ENCODE data around the gene HK1. TPM values are rescaled to one million over a fixed set of nuclear protein-coding genes. Genes with fewer than 3 reads are reported as not detected.

The HK1 gene
- total and polyA plus RNA-seq, 11 donors, result 83.0 to 310 (median 227) TPM

GRCh38 chr10:69379800-69380199, 101.5 kb downstream of the HK1 start:
- ATAC-seq (no peak), DNase-seq (peak in 2 of 5 donors; percentile 25 to 29)
- Histone ChIP-seq H3K9me3 (no peaks in the 10 kb centered on the region), H3K36me3 (peaks cover 4 to 99% (median 69%) of the 10 kb centered on the region in 9 donors), H3K4me3 (no peak overlapping the region), H3K4me1 (peaks cover 0 to 66% (median 40%) of the 10 kb centered on the region in 12 donors), H3K27ac (no peak overlapping the region), H3K27me3 (no peaks in the 10 kb centered on the region)
- 88 to 95% (median 92%) methylated on average over 16 of the region's 16 CpGs for WGBS, 4 donors
- intact Hi-C loops (cut with DNase I), result loop anchor here in 6 of 10 donors (5.0 kb wide), 3 partner anchors 42 to 62 kb away; no protein-coding TSS in a partner anchor
- TF ChIP-seq CTCF (IDR thresholded peaks at IDR 0.05) (no peak), POLR2A (IDR thresholded peaks at IDR 0.05) (no peak)

- Histone ChIP-seq H3K27me3 (no peaks in the 10 kb centered on the region), H3K9me3 (no peaks in the 10 kb centered on the region), H3K4me1 (peaks cover 0 to 38% (median 15%) of the 10 kb centered on the region in 12 donors), H3K4me3 (no peak overlapping the region), H3K36me3 (peaks cover 11 to 99% (median 89%) of the 10 kb centered on the region in 9 donors), H3K27ac (no peak overlapping the region)
- intact Hi-C loops (cut with DNase I), result no loop called here
- TF ChIP-seq CTCF (IDR thresholded peaks at IDR 0.05), result no peak
- TF ChIP-seq POLR2A (IDR thresholded peaks at IDR 0.05), result no peak
- ATAC-seq (peak in 2 of 4 donors; percentile 13 to 19), DNase-seq (peak in 2 of 5 donors; percentile 19 to 57)
- 71 to 81% (median 79%) methylated on average over 26 of the region's 26 CpGs for WGBS, 4 donors
Observed at GRCh38 chr10:69382382-69383117, 104.3 kb downstream of the HK1 start.

- ATAC-seq (peak; percentile 59 to 87 (median 78)), DNase-seq (peak; percentile 43 to 75 (median 65))
- intact Hi-C loops (cut with DNase I), result no loop called here
Observed at GRCh38 chr10:69383558-69383957, 105.3 kb downstream of the HK1 start.

More at GRCh38 chr10:69383558-69383957, 105.3 kb downstream of the HK1 start:
- H3K27me3 ChIP-seq, result no peaks in the 10 kb centered on the region
- peak overlapping the region in 5 of 12 donors; percentile 1 to 20 (median 15) for H3K27ac ChIP-seq
- H3K4me3 ChIP-seq, result no peak overlapping the region
- H3K9me3 ChIP-seq, result no peaks in the 10 kb centered on the region
- TF ChIP-seq POLR2A (IDR thresholded peaks at IDR 0.05) (no peak), CTCF (IDR thresholded peaks at IDR 0.05) (peak in 5 of 12 donors; percentile 5 to 34 (median 14))
- H3K36me3 ChIP-seq, result peaks cover 14 to 100% (median 93%) of the 10 kb centered on the region in 9 donors
- 46 to 49% (median 47%) methylated on average over 3 of the region's 3 CpGs for WGBS, 4 donors
- peaks cover 0 to 28% (median 11%) of the 10 kb centered on the region in 12 donors for H3K4me1 ChIP-seq
